BE2C (cell line): ENCODE results near the gene CABLES2.

ENCODE experiments used
- DNase-seq: peaks from one replicate; pipeline ENCODE4 v3.0.0-alpha.2; 2020
- H3K27me3 ChIP-seq: fragments of 250-450 bp; sonication (Bioruptor Pico); 2 replicates; pipeline ENCODE4 v1.5.1; 2020; ENCODE audit warnings: mild to moderate bottlenecking
- H3K36me3 ChIP-seq: fragments of 250-450 bp; sonication (Bioruptor Pico); 2 replicates; pipeline ENCODE4 v1.5.1; 2020; ENCODE audit warnings: mild to moderate bottlenecking
- H3K4me1 ChIP-seq: fragments of 250-450 bp; sonication (Bioruptor Pico); 2 replicates; pipeline ENCODE4 v1.5.1; 2020
- H3K4me3 ChIP-seq: 2 replicates; pipeline ENCODE4 v1.5.1; 2011; ENCODE audit warnings: low read depth, low read length
- H3K9me3 ChIP-seq: fragments of 250-450 bp; sonication (Bioruptor Pico); 2 replicates; pipeline ENCODE4 v1.5.1; 2020
- CTCF ChIP-seq: IDR thresholded peaks from 2 replicates; pipeline ENCODE4 v1.5.1; 2012; ENCODE audit warnings: mild to moderate bottlenecking, low read depth, low read length

The CABLES2 gene

GRCh38 chr20:62421716-62421990 lies 14.6 kb upstream of the CABLES2 start:
- Histone ChIP-seq H3K4me1 (no peaks in the 10 kb centered on the region), H3K36me3 (no peaks in the 10 kb centered on the region), H3K9me3 (no peaks in the 10 kb centered on the region), H3K4me3 (no peak overlapping the region), H3K27me3 (no peaks in the 10 kb centered on the region)
- no peak for DNase-seq
- TF ChIP-seq CTCF: no peak

- Histone ChIP-seq H3K4me3 (no peak overlapping the region), H3K27me3 (no peaks in the 10 kb centered on the region), H3K4me1 (no peaks in the 10 kb centered on the region), H3K9me3 (no peaks in the 10 kb centered on the region), H3K36me3 (no peaks in the 10 kb centered on the region)
- no peak for TF ChIP-seq CTCF
- DNase-seq: no peak
These were observed 14.0 kb upstream of the CABLES2 start for GRCh38 chr20:62420846-62421715.

GRCh38 chr20:62419759-62420158 lies 12.7 kb upstream of the CABLES2 start:
- Histone ChIP-seq H3K4me1 (no peaks in the 10 kb centered on the region), H3K27me3 (no peaks in the 10 kb centered on the region)
- TF ChIP-seq CTCF: no peak

DNA sequence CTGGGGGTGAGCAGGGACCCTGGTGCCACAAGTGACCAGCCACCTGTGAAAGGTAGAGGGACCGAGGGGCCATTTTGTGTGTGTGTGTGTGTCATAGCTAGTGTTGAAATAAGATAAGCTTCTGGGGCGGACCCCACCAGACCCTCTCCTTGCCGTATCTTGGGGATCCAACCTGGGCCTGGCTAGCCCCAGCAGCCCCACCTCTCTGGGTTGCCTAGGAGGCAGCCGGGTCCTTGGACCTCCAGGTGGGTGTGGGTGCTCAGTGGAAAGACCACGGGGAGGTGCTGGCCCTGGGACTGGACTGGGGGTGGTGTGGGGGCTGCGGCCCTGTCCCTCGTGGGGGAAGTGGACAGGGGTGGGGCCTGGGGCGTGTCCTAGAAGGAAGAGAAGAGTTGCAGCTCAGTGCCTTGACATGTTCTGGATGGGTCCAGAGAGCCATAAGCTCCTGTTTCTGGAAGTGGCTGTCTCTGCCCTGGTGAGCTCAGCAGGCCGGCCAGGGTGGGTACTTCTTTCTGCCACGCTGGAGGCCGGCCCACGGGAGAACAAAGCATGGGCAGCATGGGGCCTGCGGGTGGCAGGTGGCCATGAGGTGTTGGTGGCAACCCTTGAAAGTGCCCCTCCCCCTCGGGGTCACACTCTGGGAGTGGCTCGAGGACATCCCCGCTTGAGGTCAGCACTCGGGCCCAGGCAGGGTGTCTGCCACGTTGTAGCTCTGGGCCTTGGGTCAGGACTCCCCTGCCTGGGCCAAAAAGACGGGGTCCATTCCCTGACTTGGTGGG lies 11.8 kb upstream of the CABLES2 start:
- H3K4me3 ChIP-seq: no peak overlapping the region
- TF ChIP-seq CTCF: no peak
- DNase-seq: no peak

More at GRCh38 chr20:62419759-62420158, 12.7 kb upstream of the CABLES2 start:
- H3K4me3 ChIP-seq: no peak overlapping the region
- no peak for DNase-seq
- H3K36me3 ChIP-seq: no peaks in the 10 kb centered on the region
- H3K9me3 ChIP-seq: no peaks in the 10 kb centered on the region

GRCh38 chr20:62417981-62418708 lies 11.1 kb upstream of the CABLES2 start:
- Histone ChIP-seq H3K9me3 (no peaks in the 10 kb centered on the region), H3K4me3 (no peak overlapping the region), H3K4me1 (no peaks in the 10 kb centered on the region), H3K36me3 (no peaks in the 10 kb centered on the region), H3K27me3 (no peaks in the 10 kb centered on the region)
- TF ChIP-seq CTCF: no peak
- no peak for DNase-seq

More for the DNA sequence above, 11.8 kb upstream of the CABLES2 start:
- no peaks in the 10 kb centered on the region for H3K4me1 ChIP-seq
- no peaks in the 10 kb centered on the region for H3K27me3 ChIP-seq
- H3K36me3 ChIP-seq: no peaks in the 10 kb centered on the region
- H3K9me3 ChIP-seq: no peaks in the 10 kb centered on the region
